HUES48 (cell line): ENCODE measurements around the gene CDHR3.
"Not testable (repeated sequence)": the region's sequence is repeated elsewhere in the genome, so short reads cannot be mapped to it uniquely, and the experiment has no call there.

ENCODE experiments used
- H3K27ac ChIP-seq: one replicate; pipeline ENCODE4 v1.7.0; 2013; ENCODE audit warnings: low read depth, low read length, inconsistent platforms
- H3K27me3 ChIP-seq: 2 replicates; pipeline ENCODE4 v1.6.1; 2013; ENCODE audit warnings: mild to moderate bottlenecking, low read length; ENCODE audit not compliant: control insufficient read depth, insufficient read depth
- H3K36me3 ChIP-seq: 2 replicates; pipeline ENCODE4 v1.6.1; 2013; ENCODE audit warnings: low read length; ENCODE audit not compliant: control insufficient read depth, insufficient read depth
- H3K4me1 ChIP-seq: 2 replicates; pipeline ENCODE4 v1.6.1; 2013; ENCODE audit warnings: mild to moderate bottlenecking, low read length; ENCODE audit not compliant: control insufficient read depth, insufficient read depth
- H3K4me3 ChIP-seq: 2 replicates; pipeline ENCODE4 v1.5.1; 2013; ENCODE audit warnings: mild to moderate bottlenecking, low read depth, low read length
- H3K9ac ChIP-seq: 2 replicates; pipeline ENCODE4 v1.6.1; 2013; ENCODE audit warnings: mild to moderate bottlenecking, low read depth, low read length, moderate library complexity
- H3K9me3 ChIP-seq: 2 replicates; pipeline ENCODE4 v1.6.1; 2013; ENCODE audit warnings: low read length; ENCODE audit not compliant: control insufficient read depth, insufficient read depth

Gene CDHR3

DNA sequence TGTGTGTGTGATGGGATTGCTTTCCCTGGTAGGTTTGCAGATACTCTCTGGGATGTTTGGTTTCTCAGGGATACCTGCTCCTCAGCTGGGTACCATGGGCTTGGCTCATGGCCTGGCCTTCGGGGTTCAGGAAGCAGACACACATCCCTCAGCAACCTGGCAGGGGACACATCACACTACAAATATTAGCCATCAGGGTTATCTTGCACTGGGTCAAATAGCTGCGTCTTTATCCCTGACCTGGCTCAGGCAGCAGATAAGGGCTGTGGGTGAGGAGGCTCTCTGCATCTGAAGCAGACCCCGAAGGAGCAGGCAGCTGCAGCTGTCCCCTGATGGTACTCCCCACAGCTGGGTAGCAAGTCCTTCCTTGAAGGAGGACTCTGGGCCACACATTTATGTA, 25.7 kb upstream of the CDHR3 start:
- no peaks in the 10 kb centered on the region for H3K36me3 ChIP-seq

DNA sequence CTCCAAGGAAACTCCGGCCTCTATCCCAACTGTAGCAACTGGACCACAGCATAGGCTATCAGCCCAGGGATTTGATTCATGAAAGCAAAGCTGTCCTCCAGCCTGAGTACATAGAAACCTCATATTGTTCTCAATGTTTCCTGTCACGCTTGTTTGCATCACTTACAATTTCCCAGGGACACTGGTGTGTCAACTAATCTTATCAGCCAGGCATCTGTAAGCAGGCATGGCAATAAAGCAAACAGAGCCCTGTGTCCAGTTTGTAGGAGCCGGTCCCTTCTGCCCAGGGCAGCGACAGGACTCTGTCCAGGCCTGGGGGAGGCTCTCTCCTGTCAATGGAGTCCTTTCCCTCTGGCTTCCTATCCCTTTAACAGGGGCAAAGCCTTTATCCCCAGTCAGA, 23.0 kb upstream of the CDHR3 start:
- H3K27me3 ChIP-seq = no peaks in the 10 kb centered on the region
- no peak overlapping the region for H3K4me3 ChIP-seq
- H3K27ac ChIP-seq = no peak overlapping the region
- no peaks in the 10 kb centered on the region for H3K36me3 ChIP-seq
- no peak overlapping the region for H3K9ac ChIP-seq
- no peaks in the 10 kb centered on the region for H3K9me3 ChIP-seq
- H3K4me1 ChIP-seq = no peaks in the 10 kb centered on the region

More for the DNA sequence above, 25.7 kb upstream of the CDHR3 start:
- H3K9me3 ChIP-seq = no peaks in the 10 kb centered on the region
- H3K27ac ChIP-seq = no peak overlapping the region
- H3K4me1 ChIP-seq = peaks cover 11% of the 10 kb centered on the region; the same call in 1 of the 2 replicates
- H3K9ac ChIP-seq = no peak overlapping the region
- no peaks in the 10 kb centered on the region for H3K27me3 ChIP-seq
- no peak overlapping the region for H3K4me3 ChIP-seq

DNA sequence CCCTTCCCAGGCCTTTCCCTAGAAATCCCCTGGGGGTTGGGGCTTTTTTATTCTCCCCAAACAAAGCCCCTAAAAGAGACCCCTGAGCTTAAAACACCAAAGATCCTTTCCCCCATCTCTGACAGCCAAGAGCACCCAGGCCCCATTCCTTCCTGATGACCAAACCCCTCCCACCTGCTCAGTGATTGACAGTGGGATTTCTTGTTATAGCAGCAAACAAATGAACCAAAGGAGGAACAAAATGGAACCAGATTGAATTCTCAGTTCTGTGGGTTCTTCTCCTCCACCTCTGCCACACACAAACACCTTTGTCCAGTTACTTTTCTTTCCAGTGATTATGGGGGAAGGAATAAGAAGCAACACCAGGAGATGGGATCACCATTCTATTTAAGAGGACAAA, 21.5 kb upstream of the CDHR3 start:
- no peak overlapping the region for H3K9ac ChIP-seq
- H3K4me1 ChIP-seq = no peaks in the 10 kb centered on the region
- no peak overlapping the region for H3K27ac ChIP-seq
- H3K36me3 ChIP-seq = no peaks in the 10 kb centered on the region
- H3K9me3 ChIP-seq = no peaks in the 10 kb centered on the region
- H3K4me3 ChIP-seq = no peak overlapping the region
- H3K27me3 ChIP-seq = no peaks in the 10 kb centered on the region

DNA sequence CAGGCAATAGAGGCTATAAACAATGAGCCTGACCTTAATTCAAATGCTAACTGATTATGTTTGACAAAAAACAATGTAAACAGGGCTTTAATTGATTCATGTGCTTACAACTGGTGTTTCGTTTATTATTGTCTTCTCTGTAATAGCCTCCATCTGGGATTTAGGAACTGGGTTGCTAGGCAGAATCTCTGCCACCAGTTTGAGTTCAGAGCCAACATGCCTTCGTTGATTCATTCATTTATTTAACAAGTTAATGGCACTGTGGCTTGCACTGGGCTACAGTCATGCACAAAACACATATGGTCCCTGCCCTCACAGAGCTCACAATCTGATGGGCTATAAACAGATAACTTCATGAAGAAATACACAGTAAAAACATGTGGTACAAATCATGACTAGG, 19.6 kb upstream of the CDHR3 start:
- no peak overlapping the region for H3K4me3 ChIP-seq
- H3K27ac ChIP-seq = no peak overlapping the region
- H3K27me3 ChIP-seq = no peaks in the 10 kb centered on the region
- no peaks in the 10 kb centered on the region for H3K36me3 ChIP-seq
- H3K4me1 ChIP-seq = no peaks in the 10 kb centered on the region
- H3K9ac ChIP-seq = no peak overlapping the region
- no peaks in the 10 kb centered on the region for H3K9me3 ChIP-seq

DNA sequence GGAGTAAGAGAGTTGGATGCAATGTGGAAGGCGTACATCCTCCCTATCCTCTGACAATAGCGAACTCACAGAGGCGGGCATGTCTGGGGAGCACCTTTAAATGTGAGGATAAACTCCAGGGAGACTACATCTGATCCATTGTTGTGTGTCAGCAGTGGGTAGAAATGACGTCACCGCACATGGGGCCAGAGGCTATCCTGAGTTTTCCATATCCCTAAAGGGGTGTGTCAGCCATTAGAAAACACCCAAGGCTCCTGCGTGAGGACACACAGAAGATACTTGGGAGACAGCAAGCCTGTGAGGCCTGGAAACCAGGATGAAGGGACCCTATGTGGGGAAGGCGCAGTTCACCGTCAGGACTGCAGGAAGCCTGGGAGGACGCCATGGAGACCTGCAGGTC, 17.2 kb upstream of the CDHR3 start:
- no peaks in the 10 kb centered on the region for H3K9me3 ChIP-seq
- no peak overlapping the region for H3K27ac ChIP-seq
- no peaks in the 10 kb centered on the region for H3K4me1 ChIP-seq
- H3K4me3 ChIP-seq = no peak overlapping the region
- H3K36me3 ChIP-seq = no peaks in the 10 kb centered on the region
- no peak overlapping the region for H3K9ac ChIP-seq
- H3K27me3 ChIP-seq = no peaks in the 10 kb centered on the region

DNA sequence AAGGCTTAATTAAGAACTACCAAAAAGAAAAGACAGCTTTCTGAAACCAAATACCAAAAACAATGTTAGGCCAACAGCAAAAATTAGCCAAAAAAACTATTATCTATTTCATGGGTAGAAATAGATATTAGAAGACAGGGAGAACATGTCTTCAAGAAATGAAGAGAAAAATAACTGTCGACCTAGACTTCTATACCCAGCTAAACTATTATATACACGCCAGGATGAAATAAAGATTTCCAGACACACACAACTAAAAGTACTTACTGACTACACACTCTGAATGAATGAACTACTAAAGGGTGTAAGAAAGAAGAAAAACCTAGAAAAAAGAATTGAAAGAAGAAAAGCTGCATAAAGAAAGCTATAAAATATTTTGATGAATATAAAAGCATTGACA, 11.5 kb upstream of the CDHR3 start:
- H3K4me1 ChIP-seq = no peaks in the 10 kb centered on the region
- H3K27ac ChIP-seq = no peak overlapping the region
- peaks cover 10% of the 10 kb centered on the region; the same call in 1 of the 2 replicates for H3K9me3 ChIP-seq
- no peak overlapping the region for H3K9ac ChIP-seq
- H3K36me3 ChIP-seq = no peaks in the 10 kb centered on the region
- H3K4me3 ChIP-seq = no peak overlapping the region
- H3K27me3 ChIP-seq = no peaks in the 10 kb centered on the region

DNA sequence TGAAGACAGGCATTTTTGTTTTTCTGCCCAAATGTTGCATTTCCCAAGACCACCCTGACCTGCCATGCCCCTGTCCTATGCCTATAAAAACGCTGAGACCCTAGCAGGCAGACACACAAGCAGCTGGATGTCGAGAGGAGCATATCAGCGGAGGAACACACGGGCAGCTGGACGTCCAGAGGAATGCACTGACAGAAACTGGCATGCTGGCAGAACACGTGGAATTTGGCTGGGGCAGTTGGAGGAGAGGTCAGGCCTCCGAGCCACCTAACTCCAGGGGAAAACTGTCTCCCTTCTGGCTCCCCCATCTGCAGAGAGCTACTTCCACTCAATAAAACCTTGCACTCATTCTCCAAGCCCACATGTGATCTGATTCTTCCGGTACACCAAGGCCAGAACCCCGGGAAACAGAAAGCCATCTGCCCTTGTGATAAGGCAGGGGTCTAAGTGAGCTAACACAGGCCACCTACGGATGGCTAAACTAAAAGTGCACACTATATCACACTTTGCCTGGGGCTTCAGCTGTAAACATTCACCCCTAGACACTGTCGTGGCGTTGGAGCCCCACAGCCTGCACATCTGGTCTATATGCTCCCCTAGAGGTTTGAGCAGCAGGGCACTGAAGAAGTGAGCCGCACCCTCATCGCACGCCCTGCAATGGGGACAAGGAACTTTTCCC, 10.0 kb upstream of the CDHR3 start:
- Histone ChIP-seq H3K4me3 (no peak overlapping the region), H3K27ac (no peak overlapping the region), H3K36me3 (no peaks in the 10 kb centered on the region), H3K9me3 (peaks cover 10% of the 10 kb centered on the region; the same call in 1 of the 2 replicates), H3K9ac (no peak overlapping the region), H3K27me3 (no peaks in the 10 kb centered on the region), H3K4me1 (no peaks in the 10 kb centered on the region)

DNA sequence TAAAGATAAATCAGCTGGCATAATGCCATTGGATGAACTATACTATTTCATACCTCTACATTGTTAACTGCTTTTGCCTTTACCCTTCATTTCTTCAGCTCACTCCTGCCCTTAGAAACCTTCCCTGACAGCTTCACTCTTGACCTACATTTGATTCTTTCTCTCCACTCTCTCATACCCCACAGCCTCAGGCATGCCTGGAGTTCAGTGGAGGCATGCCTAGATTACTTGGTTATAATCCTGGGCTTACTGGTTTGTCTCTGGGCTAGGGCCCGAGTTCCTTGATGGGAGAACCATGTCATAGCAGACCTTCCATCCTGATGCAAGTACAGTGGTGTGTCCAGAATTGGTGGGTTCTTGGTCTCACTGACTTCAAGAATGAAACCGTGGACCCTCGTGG, 8.4 kb upstream of the CDHR3 start:
- Histone ChIP-seq H3K9ac (no peak overlapping the region), H3K27ac (no peak overlapping the region), H3K27me3 (no peaks in the 10 kb centered on the region), H3K4me3 (no peak overlapping the region), H3K36me3 (no peaks in the 10 kb centered on the region), H3K4me1 (no peaks in the 10 kb centered on the region), H3K9me3 (peaks cover 10% of the 10 kb centered on the region; the same call in 1 of the 2 replicates)

DNA sequence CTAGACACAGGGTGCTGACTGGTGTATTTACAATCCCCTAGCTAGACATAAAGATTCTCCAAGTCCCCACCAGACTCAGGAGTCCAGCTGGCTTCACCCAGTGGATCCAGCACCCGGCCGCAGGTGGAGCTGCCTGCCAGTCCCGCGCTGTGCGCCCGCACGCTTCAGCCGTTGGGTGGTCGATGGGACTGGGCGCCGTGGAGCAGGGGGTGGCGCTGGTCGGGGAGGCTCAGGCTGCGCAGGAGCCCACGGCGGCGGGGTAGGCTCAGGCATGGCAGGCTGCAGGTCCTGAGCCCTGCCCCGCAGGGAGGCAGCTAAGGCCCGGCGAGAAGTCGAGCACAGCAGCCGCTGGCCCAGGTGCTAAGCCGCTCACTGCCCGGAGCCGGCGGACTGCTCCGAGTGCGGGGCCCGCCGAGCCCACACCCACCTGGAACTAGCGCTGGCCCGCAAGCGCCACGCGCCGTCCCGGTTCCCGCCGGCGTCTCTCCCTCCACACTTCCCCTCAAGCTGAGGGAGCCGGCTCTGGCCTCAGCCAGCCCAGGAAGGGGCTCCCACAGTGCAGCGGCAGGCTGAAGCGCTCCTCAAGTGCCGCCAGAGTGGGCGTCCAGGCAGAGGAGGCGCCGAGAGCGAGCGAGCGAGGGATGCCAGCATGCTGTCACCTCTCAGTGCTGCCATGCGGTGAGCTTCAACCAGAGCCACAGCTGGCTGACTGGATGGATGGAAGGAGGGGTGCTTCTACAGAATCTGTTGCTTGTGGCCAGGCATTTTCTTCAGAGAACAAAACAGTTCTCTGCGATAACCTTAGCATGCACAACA, 7.2 kb upstream of the CDHR3 start:
- H3K27ac ChIP-seq, H3K4me1 ChIP-seq, H3K9ac ChIP-seq, H3K36me3 ChIP-seq, H3K27me3 ChIP-seq, H3K4me3 ChIP-seq: not testable (repeated sequence)
- peaks cover 10% of the 10 kb centered on the region; the same call in 1 of the 2 replicates for H3K9me3 ChIP-seq

DNA sequence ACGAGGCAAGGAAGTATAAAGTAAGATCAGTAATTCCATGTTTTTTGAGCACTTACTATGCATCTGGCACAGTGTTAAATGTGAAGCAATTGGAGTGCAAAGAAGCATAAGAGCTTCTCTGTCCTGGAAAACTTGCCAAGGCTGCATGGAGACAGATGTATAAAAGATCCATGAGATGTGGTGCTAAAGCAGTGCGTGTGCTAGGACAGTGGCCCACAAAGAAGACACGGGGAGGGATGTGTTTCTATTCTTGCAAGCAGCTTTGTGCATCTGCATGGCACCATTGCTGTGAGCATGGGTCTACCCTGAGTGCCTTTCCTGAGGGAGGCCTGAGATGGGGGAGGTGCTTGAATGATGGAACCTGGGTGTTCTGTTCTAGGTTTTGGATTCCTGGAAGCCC, 5.1 kb upstream of the CDHR3 start:
- H3K9me3 ChIP-seq = no peaks in the 10 kb centered on the region
- no peak overlapping the region for H3K27ac ChIP-seq
- no peak overlapping the region for H3K4me3 ChIP-seq

DNA sequence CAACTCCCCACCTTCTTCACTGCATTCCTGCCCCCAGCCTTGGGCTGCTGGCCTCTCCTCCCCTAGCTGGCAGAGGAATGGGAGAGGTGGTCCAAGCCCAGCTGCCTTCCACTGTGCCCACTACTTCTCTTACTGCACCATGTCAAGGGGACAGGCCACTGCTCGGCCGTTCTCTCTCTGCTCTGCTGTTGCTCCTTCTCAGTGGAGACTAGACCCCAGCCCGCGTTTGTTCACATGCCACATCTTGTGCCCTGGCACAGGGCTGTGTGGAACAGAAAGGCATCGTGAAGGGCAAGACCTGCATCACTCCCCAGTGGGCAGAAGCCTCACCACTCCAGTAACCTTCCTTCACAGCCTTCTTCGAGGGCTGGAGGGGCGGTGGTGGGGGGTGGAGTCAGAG, 711 bp upstream of the CDHR3 start:
- no peaks in the 10 kb centered on the region for H3K9me3 ChIP-seq
- H3K27me3 ChIP-seq = no peaks in the 10 kb centered on the region
- peak overlapping the region; percentile 84 for H3K27ac ChIP-seq
- no peak overlapping the region for H3K4me3 ChIP-seq
- no peaks in the 10 kb centered on the region for H3K36me3 ChIP-seq
- no peak overlapping the region for H3K9ac ChIP-seq
- H3K4me1 ChIP-seq = peaks cover 34% of the 10 kb centered on the region

More for the DNA sequence above, 5.1 kb upstream of the CDHR3 start:
- H3K9ac ChIP-seq = no peak overlapping the region
- H3K36me3 ChIP-seq = no peaks in the 10 kb centered on the region
- H3K27me3 ChIP-seq = no peaks in the 10 kb centered on the region
- peaks cover 8% of the 10 kb centered on the region for H3K4me1 ChIP-seq
